IPS-20b (cell line): Measurements from ENCODE around the gene GAS2.

ENCODE experiments used
- H3K27ac ChIP-seq: one replicate; pipeline ENCODE4 v1.5.1; 2013; ENCODE audit warnings: low read length
- H3K27me3 ChIP-seq: 2 replicates; pipeline ENCODE4 v1.6.1; 2013; ENCODE audit warnings: mild to moderate bottlenecking, low read length, inconsistent platforms; ENCODE audit not compliant: insufficient read depth
- H3K36me3 ChIP-seq: 2 replicates; pipeline ENCODE4 v1.6.1; 2013; ENCODE audit warnings: low read depth, mild to moderate bottlenecking, inconsistent platforms, low read length, moderate library complexity; ENCODE audit not compliant: insufficient read depth
- H3K4me1 ChIP-seq: 2 replicates; pipeline ENCODE4 v1.6.1; 2013; ENCODE audit warnings: mild to moderate bottlenecking, control low read depth, inconsistent platforms, low read length, moderate library complexity; ENCODE audit not compliant: insufficient read depth
- H3K4me3 ChIP-seq: 2 replicates; pipeline ENCODE4 v1.5.1; 2013; ENCODE audit warnings: mild to moderate bottlenecking, low read length, inconsistent platforms
- H3K9ac ChIP-seq: 2 replicates; pipeline ENCODE4 v1.6.1; 2013; ENCODE audit warnings: low read depth, mild to moderate bottlenecking, inconsistent platforms, low read length, moderate library complexity
- H3K9me3 ChIP-seq: 2 replicates; pipeline ENCODE4 v1.6.1; 2013; ENCODE audit warnings: mild to moderate bottlenecking, low read depth, low read length, inconsistent platforms; ENCODE audit not compliant: insufficient read depth

GAS2 gene

DNA sequence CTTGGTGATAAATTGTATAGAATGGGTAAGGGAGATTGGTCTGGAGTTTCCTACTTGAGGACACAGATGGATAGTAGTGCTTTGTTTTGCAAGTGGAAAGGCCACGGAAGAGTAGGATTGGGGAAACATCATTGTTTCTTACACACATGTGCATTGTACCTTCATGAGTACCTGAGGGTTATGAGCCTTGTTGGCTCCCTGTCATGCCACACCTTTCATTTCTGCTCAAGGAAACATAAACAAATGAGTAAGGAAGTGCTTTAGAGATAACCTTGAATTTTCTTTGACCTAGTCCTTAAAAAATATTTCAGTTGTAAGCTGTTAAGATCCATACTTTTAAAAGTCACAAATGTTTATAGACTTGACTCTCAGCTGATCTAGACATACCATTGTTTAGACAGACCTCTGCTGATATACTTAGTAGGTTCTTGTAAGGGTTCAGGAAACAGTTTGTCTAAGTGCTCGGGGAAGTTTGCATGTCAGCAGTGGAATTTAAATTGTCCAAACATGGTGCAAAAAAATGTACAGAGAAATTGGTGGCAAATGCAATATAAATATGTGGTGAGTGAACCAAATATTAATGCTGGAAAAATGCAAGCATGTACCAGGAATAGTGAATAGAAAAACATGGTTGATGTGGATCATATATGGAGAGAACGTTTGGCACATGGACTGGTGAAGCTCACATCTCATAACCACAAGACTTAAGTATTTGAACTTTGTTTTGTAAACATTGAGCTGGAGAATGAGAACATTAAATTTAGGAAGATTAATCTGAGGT lies 40.9 kb downstream of the GAS2 start:
- no peak overlapping the region for H3K9ac ChIP-seq
- H3K27ac ChIP-seq = no peak overlapping the region
- no peaks in the 10 kb centered on the region for H3K27me3 ChIP-seq

GRCh38 chr11:22711071-22711770 lies 44.8 kb downstream of the GAS2 start:
- no peak overlapping the region for H3K4me3 ChIP-seq
- H3K27me3 ChIP-seq = no peaks in the 10 kb centered on the region
- H3K4me1 ChIP-seq = no peaks in the 10 kb centered on the region
- no peak overlapping the region for H3K27ac ChIP-seq
- H3K9ac ChIP-seq = no peak overlapping the region
- no peaks in the 10 kb centered on the region for H3K9me3 ChIP-seq
- no peaks in the 10 kb centered on the region for H3K36me3 ChIP-seq

More for the DNA sequence above, 40.9 kb downstream of the GAS2 start:
- peaks cover 8% of the 10 kb centered on the region for H3K4me1 ChIP-seq
- H3K36me3 ChIP-seq = no peaks in the 10 kb centered on the region
- no peak overlapping the region for H3K4me3 ChIP-seq
- H3K9me3 ChIP-seq = no peaks in the 10 kb centered on the region

DNA sequence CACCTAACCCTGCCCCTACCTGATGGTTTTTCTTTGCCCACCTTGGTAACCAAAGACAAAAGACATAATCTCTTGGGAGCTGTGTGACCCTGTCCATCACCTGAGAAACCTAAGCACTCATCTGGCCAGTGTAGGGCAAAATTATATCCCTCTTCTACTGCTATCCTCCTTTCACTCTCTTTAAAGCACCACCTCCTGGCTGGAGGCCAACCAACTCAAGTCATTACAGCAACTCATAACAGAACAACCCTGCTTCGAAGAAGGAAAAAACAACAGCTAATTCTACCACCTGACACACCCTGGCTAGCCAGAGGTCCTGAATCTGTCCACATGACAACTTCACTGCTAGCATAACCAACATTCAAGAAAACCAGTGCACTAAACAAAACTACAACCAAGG lies 45.5 kb downstream of the GAS2 start:
- Histone ChIP-seq H3K4me3 (no peak overlapping the region), H3K36me3 (no peaks in the 10 kb centered on the region), H3K9me3 (no peaks in the 10 kb centered on the region), H3K4me1 (no peaks in the 10 kb centered on the region), H3K27me3 (no peaks in the 10 kb centered on the region), H3K27ac (no peak overlapping the region), H3K9ac (no peak overlapping the region)

DNA sequence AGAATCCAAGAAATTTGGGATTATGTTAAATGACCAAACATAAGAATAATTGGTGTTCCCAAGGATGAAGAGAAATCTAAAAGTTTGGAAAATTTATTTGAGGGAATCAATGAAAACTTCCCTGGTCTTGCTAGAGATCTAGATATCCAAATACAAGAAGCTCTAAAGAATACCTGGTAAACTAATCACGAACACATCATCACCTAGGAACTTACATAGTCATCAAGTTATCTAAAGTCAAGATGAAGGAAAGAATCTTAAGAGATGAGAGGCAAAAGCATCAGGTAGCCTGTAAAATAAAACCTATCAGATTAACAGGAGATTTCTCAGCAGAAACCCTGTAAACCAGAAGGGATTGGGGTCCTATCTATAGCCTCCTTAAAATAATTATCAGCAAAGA lies 46.9 kb downstream of the GAS2 start:
- Histone ChIP-seq H3K27me3 (no peaks in the 10 kb centered on the region), H3K4me1 (no peaks in the 10 kb centered on the region), H3K27ac (no peak overlapping the region), H3K9ac (no peak overlapping the region), H3K4me3 (no peak overlapping the region), H3K9me3 (no peaks in the 10 kb centered on the region), H3K36me3 (no peaks in the 10 kb centered on the region)

GRCh38 chr11:22715971-22716370 lies 49.6 kb downstream of the GAS2 start:
- Histone ChIP-seq H3K4me1 (no peaks in the 10 kb centered on the region), H3K9me3 (no peaks in the 10 kb centered on the region), H3K27ac (no peak overlapping the region), H3K27me3 (no peaks in the 10 kb centered on the region), H3K4me3 (no peak overlapping the region), H3K9ac (no peak overlapping the region), H3K36me3 (no peaks in the 10 kb centered on the region)

DNA sequence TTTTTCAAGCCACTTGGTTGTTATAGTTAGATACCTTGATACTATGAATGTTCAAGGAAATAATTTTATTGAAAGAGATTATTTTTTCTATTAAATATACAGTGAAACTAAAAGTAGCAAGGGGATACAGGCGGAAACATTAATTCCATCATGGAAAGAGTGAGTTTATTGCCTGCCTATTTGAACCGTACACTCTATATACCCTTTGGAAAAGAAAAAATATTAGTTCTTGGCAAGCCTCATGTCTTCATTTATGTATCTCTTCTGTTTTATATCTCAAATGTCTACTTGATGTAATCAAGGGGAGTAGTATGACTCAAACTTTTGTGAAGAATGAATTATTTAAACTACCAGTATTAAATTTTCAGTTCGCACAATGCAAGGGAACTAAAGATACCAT lies 54.0 kb downstream of the GAS2 start:
- Histone ChIP-seq H3K9me3 (no peaks in the 10 kb centered on the region), H3K27me3 (no peaks in the 10 kb centered on the region), H3K4me1 (no peaks in the 10 kb centered on the region), H3K4me3 (no peak overlapping the region), H3K36me3 (no peaks in the 10 kb centered on the region), H3K27ac (no peak overlapping the region), H3K9ac (no peak overlapping the region)

GRCh38 chr11:22723274-22723673 lies 56.9 kb downstream of the GAS2 start:
- H3K27me3 ChIP-seq = no peaks in the 10 kb centered on the region
- no peaks in the 10 kb centered on the region for H3K36me3 ChIP-seq
- H3K4me1 ChIP-seq = no peaks in the 10 kb centered on the region

GRCh38 chr11:22725079-22725478 lies 58.7 kb downstream of the GAS2 start:
- Histone ChIP-seq H3K27me3 (no peaks in the 10 kb centered on the region), H3K36me3 (no peaks in the 10 kb centered on the region), H3K9ac (no peak overlapping the region), H3K27ac (no peak overlapping the region), H3K4me1 (no peaks in the 10 kb centered on the region), H3K9me3 (no peaks in the 10 kb centered on the region), H3K4me3 (no peak overlapping the region)

More at GRCh38 chr11:22723274-22723673, 56.9 kb downstream of the GAS2 start:
- Histone ChIP-seq H3K9me3 (no peaks in the 10 kb centered on the region), H3K4me3 (no peak overlapping the region), H3K27ac (no peak overlapping the region), H3K9ac (no peak overlapping the region)

DNA sequence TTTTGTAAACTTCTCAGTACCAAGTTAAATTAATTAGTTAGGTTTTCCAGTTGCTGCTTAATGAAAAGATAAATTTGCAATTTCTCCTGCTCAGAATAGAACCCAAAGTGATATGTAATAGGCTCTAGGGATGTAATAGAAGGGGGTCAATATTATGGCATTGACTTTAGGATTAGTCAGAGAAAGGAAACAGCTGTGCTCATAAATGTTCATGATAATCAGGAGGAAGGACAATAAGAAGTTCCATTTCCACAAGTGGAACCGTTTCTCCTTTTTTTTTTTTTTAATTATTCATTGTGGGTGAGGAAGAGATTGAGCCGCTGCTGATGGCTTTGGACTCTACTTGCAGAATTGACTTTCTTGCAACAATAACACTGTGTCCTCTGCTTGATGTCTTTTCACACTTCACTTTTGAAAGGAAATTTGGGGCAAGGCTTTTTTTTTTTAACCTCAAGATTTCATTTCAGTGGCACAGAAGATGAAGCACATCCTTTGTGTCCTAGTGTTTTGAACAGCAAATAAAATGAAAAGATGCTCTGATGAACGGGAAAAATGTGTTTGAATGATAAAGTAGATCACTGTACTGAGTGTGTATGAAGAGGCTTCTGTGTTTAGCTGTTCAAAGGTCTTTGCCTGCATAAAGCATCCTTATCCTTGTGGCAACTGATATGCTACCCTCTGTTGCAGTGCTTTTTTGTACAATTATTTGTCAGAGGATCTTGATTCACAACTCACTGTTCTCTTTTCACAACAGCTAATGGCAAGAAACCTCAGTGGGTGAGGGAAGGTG lies 62.4 kb downstream of the GAS2 start:
- no peak overlapping the region for H3K4me3 ChIP-seq
- no peaks in the 10 kb centered on the region for H3K4me1 ChIP-seq
- H3K9me3 ChIP-seq = no peaks in the 10 kb centered on the region
- H3K27me3 ChIP-seq = no peaks in the 10 kb centered on the region
- H3K9ac ChIP-seq = no peak overlapping the region
- no peaks in the 10 kb centered on the region for H3K36me3 ChIP-seq
- no peak overlapping the region for H3K27ac ChIP-seq

GRCh38 chr11:22730319-22730718 lies 63.9 kb downstream of the GAS2 start:
- no peaks in the 10 kb centered on the region for H3K27me3 ChIP-seq
- no peaks in the 10 kb centered on the region for H3K9me3 ChIP-seq
- no peak overlapping the region for H3K9ac ChIP-seq
- no peaks in the 10 kb centered on the region for H3K4me1 ChIP-seq
- no peak overlapping the region for H3K4me3 ChIP-seq
- H3K27ac ChIP-seq = no peak overlapping the region
- H3K36me3 ChIP-seq = no peaks in the 10 kb centered on the region

DNA sequence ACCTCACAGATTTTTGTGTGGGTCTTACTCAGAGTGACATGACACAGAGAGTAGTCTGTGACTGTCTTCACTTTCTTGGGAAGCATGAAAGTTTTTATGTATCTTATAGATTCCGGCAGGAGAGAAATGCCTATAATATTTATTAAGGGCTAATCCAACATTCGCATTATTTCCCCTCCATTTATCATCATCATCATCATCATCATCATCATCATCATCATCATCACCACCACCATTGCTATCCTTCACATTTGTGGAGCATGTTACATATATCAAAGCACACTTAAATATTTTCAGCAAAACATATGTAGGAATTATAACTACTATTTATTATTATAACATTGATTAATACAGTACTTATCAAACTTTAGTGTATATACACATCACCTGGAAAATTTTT lies 66.2 kb downstream of the GAS2 start:
- Histone ChIP-seq H3K27ac (no peak overlapping the region), H3K27me3 (no peaks in the 10 kb centered on the region), H3K36me3 (no peaks in the 10 kb centered on the region), H3K9ac (no peak overlapping the region), H3K4me3 (no peak overlapping the region), H3K4me1 (no peaks in the 10 kb centered on the region), H3K9me3 (no peaks in the 10 kb centered on the region)
